Measurements from ENCODE around the gene CXCL1. TPM values are rescaled to one million over a fixed set of nuclear protein-coding genes. Genes with fewer than 3 reads are reported as not detected.

CXCL1 gene
- polyA plus RNA-seq, 3 donors = 1.7 to 4.4 (median 3.5) TPM

GRCh38 chr4:73872316-73873108, 3.3 kb downstream of the CXCL1 start:
- intact Hi-C loops (cut with micrococcal nuclease) = no loop called here
- Mint-ChIP-seq H3K36me3 (no peaks in the 10 kb centered on the region), H3K4me3 (peak overlapping the region in 1 of 2 donors; percentile 39), H3K27me3 (ENCODE audit: low read depth in 3 of 3) (peaks cover 0 to 6% (median 2%) of the 10 kb centered on the region in 3 donors), H3K9me3 (peaks cover 6 to 15% (median 9%) of the 10 kb centered on the region in 7 donors), H3K4me1 (peaks cover 58% of the 10 kb centered on the region), H3K27ac (peak overlapping the region; percentile 90 to 98 (median 95))
- Histone ChIP-seq H3K9ac (ENCODE audit: insufficient read depth, low read length, poor library complexity, severe bottlenecking) (no peak overlapping the region), H2AFZ (ENCODE audit: insufficient read depth, low read depth, low read length, poor library complexity, severe bottlenecking) (peak overlapping the region; percentile 14), H3K4me3 (replicated peaks in 1 of 3; ENCODE audit: low read depth in 2 of 3, low read length in 3 of 3) (peak overlapping the region in 1 of 3 experiments; percentile 43), H3K4me1 (ENCODE audit: control insufficient read depth in 1 of 2, insufficient read depth in 2 of 2, low read length in 2 of 2) (peaks cover 52 to 70% of the 10 kb centered on the region in 2 donors), H3K9me3 (replicated peaks in 1 of 2; ENCODE audit: control insufficient read depth in 1 of 2, insufficient read depth in 1 of 2, low read length in 2 of 2) (no peaks in the 10 kb centered on the region), H3K27ac (ENCODE audit: low read depth in 1 of 2, low read length in 2 of 2) (peak overlapping the region; percentile 77 to 92), H3K27me3 (ENCODE audit: control insufficient read depth in 2 of 2, insufficient read depth in 2 of 2, low read length in 2 of 2) (no peaks in the 10 kb centered on the region), H3K79me2 (ENCODE audit: insufficient read depth, low read length) (peaks cover 4% of the 10 kb centered on the region), H3K4me2 (replicated peaks; ENCODE audit: extremely low read depth, low read length, poor library complexity, severe bottlenecking) (peak overlapping the region; percentile 49), H4K20me1 (ENCODE audit: insufficient read depth, low read length) (no peaks in the 10 kb centered on the region), H3K36me3 (replicated peaks in 1 of 2; ENCODE audit: control insufficient read depth in 1 of 2, insufficient read depth in 2 of 2, low read length in 2 of 2) (no peaks in the 10 kb centered on the region)
- WGBS (ENCODE audit: insufficient coverage) = no CpG with 5 or more reads among the region's 2 CpGs
- peak; percentile 76 to 93 (median 93) for DNase-seq
- TF ChIP-seq, protein P1, sequence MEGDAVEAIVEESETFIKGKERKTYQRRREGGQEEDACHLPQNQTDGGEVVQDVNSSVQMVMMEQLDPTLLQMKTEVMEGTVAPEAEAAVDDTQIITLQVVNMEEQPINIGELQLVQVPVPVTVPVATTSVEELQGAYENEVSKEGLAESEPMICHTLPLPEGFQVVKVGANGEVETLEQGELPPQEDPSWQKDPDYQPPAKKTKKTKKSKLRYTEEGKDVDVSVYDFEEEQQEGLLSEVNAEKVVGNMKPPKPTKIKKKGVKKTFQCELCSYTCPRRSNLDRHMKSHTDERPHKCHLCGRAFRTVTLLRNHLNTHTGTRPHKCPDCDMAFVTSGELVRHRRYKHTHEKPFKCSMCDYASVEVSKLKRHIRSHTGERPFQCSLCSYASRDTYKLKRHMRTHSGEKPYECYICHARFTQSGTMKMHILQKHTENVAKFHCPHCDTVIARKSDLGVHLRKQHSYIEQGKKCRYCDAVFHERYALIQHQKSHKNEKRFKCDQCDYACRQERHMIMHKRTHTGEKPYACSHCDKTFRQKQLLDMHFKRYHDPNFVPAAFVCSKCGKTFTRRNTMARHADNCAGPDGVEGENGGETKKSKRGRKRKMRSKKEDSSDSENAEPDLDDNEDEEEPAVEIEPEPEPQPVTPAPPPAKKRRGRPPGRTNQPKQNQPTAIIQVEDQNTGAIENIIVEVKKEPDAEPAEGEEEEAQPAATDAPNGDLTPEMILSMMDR (IDR thresholded peaks at IDR 0.05) = no peak

- H3K79me2 ChIP-seq (ENCODE audit: insufficient read depth, low read length) = peaks cover 4% of the 10 kb centered on the region
- peak; percentile 45 to 81 (median 77) for DNase-seq
- intact Hi-C loops (cut with micrococcal nuclease) = no loop called here
- no CpG with 5 or more reads among the region's 2 CpGs for WGBS (ENCODE audit: insufficient coverage)
- no peaks in the 10 kb centered on the region for H4K20me1 ChIP-seq (ENCODE audit: insufficient read depth, low read length)
- peaks cover 52 to 60% of the 10 kb centered on the region in 2 donors for H3K4me1 ChIP-seq (ENCODE audit: control insufficient read depth in 1 of 2, insufficient read depth in 2 of 2, low read length in 2 of 2)
- Mint-ChIP-seq H3K4me3 (peak overlapping the region in 1 of 2 donors; percentile 7), H3K36me3 (no peaks in the 10 kb centered on the region), H3K27ac (peak overlapping the region; percentile 82 to 96 (median 95)), H3K4me1 (peaks cover 50% of the 10 kb centered on the region), H3K9me3 (peaks cover 6 to 16% (median 9%) of the 10 kb centered on the region in 7 donors), H3K27me3 (ENCODE audit: low read depth in 3 of 3) (peaks cover 0 to 4% (median 2%) of the 10 kb centered on the region in 3 donors)
- TF ChIP-seq, protein P1 (IDR thresholded peaks at IDR 0.05) = no peak
- no peak overlapping the region for H3K9ac ChIP-seq (ENCODE audit: insufficient read depth, low read length, poor library complexity, severe bottlenecking)
- H3K36me3 ChIP-seq (replicated peaks in 1 of 2; ENCODE audit: control insufficient read depth in 1 of 2, insufficient read depth in 2 of 2, low read length in 2 of 2) = no peaks in the 10 kb centered on the region
- H3K4me2 ChIP-seq (replicated peaks; ENCODE audit: extremely low read depth, low read length, poor library complexity, severe bottlenecking) = peak overlapping the region; percentile 9
- no peaks in the 10 kb centered on the region for H3K9me3 ChIP-seq (replicated peaks in 1 of 2; ENCODE audit: control insufficient read depth in 1 of 2, insufficient read depth in 1 of 2, low read length in 2 of 2)
- H3K4me3 ChIP-seq (replicated peaks in 1 of 3; ENCODE audit: low read depth in 2 of 3, low read length in 3 of 3) = peak overlapping the region in 1 of 3 experiments; percentile 19
- no peaks in the 10 kb centered on the region for H3K27me3 ChIP-seq (ENCODE audit: control insufficient read depth in 2 of 2, insufficient read depth in 2 of 2, low read length in 2 of 2)
- no peak overlapping the region for H2AFZ ChIP-seq (ENCODE audit: insufficient read depth, low read depth, low read length, poor library complexity, severe bottlenecking)
- peak overlapping the region; percentile 19 to 92 for H3K27ac ChIP-seq (ENCODE audit: low read depth in 1 of 2, low read length in 2 of 2)
Observed at GRCh38 chr4:73874386-73874785, 5.2 kb downstream of the CXCL1 start.
